Karpas-422 (cell line): Measurements from ENCODE around the gene PLEKHA5. TPM values are rescaled to one million over a fixed set of nuclear protein-coding genes. Genes with fewer than 3 reads are reported as not detected.
"Not testable (repeated sequence)": the region's sequence is repeated elsewhere in the genome, so short reads cannot be mapped to it uniquely, and the experiment has no call there.

Experiments
- DNase-seq: peaks from one replicate; pipeline ENCODE4 v3.0.0-alpha.2; 2015
- H2AFZ ChIP-seq: fragments of 200-600 bp; sonication (generic); 2 replicates; pipeline ENCODE4 v1.6.1; 2014; ENCODE audit warnings: antibody characterized with exemption, low read length, mixed read lengths
- H3K27ac ChIP-seq: fragments of 200-600 bp; sonication (generic); 2 replicates; pipeline ENCODE4 v1.5.1; 2014; ENCODE audit warnings: mild to moderate bottlenecking, low read length, moderate library complexity
- H3K27me3 ChIP-seq: fragments of 200-600 bp; sonication (generic); 2 replicates; pipeline ENCODE4 v1.6.1; 2014; ENCODE audit warnings: low read length, mixed read lengths
- H3K36me3 ChIP-seq: fragments of 200-600 bp; sonication (generic); 2 replicates; pipeline ENCODE4 v1.6.1; 2014; ENCODE audit warnings: low read length, mixed read lengths; ENCODE audit not compliant: insufficient read depth
- H3K4me1 ChIP-seq: fragments of 200-600 bp; sonication (generic); 2 replicates; pipeline ENCODE4 v1.6.1; 2014; ENCODE audit warnings: mild to moderate bottlenecking, low read length, mixed read lengths
- H3K4me2 ChIP-seq: fragments of 200-600 bp; sonication (generic); 2 replicates; pipeline ENCODE4 v1.6.1; 2014; ENCODE audit warnings: low read length, low read depth, mild to moderate bottlenecking; ENCODE audit not compliant: poor library complexity, severe bottlenecking
- H3K4me3 ChIP-seq: fragments of 200-600 bp; sonication (generic); 2 replicates; pipeline ENCODE4 v1.5.1; 2014; ENCODE audit warnings: mild to moderate bottlenecking, antibody characterized with exemption, low read length, mixed read lengths
- H3K79me2 ChIP-seq: fragments of 200-600 bp; sonication (generic); 2 replicates; pipeline ENCODE4 v1.6.1; 2014; ENCODE audit warnings: mild to moderate bottlenecking, low read length, mixed read lengths
- H3K9ac ChIP-seq: fragments of 200-600 bp; sonication (generic); 2 replicates; pipeline ENCODE4 v1.6.0; 2014; ENCODE audit warnings: low read length
- H3K9me2 ChIP-seq: fragments of 200-600 bp; sonication (generic), shearing (Covaris generic); replicated peaks from 2 replicates; pipeline ENCODE4 v1.6.0; 2014; ENCODE audit warnings: mild to moderate bottlenecking, low read length, moderate library complexity; ENCODE audit not compliant: insufficient read depth
- H3K9me3 ChIP-seq: fragments of 300-700, 200-600 bp; sonication (generic); 2 replicates; pipeline ENCODE4 v1.6.1; 2014; ENCODE audit warnings: low read length, mixed read lengths
- H4K20me1 ChIP-seq: fragments of 200-600 bp; sonication (generic); 2 replicates; pipeline ENCODE4 v1.6.1; 2014; ENCODE audit warnings: mild to moderate bottlenecking, antibody characterized with exemption, low read length, low read depth; ENCODE audit not compliant: insufficient read depth
- total RNA-seq: library from RNA; depleted of rRNA; stranded (reverse); fragments of >200 nt; shearing (Covaris generic); gene quantifications from 2 replicates; pipeline ENCODE4 v1.2.3, GENCODE V29; 2014; ENCODE audit warnings: low replicate concordance

Gene PLEKHA5
- total RNA-seq, 1 experiment from 2014 or later: 189 TPM

GRCh38 chr12:19166387-19166786 is 36.9 kb downstream of the PLEKHA5 start:
- H4K20me1 ChIP-seq: no peaks in the 10 kb centered on the region
- no peaks in the 10 kb centered on the region for H3K9me3 ChIP-seq
- no peaks in the 10 kb centered on the region for H3K4me1 ChIP-seq
- H2AFZ ChIP-seq: no peak overlapping the region
- H3K4me2 ChIP-seq: no peak overlapping the region
- H3K4me3 ChIP-seq: no peak overlapping the region
- H3K27ac ChIP-seq: no peak overlapping the region
- H3K79me2 ChIP-seq: no peaks in the 10 kb centered on the region
- no peak for DNase-seq
- no peaks in the 10 kb centered on the region for H3K27me3 ChIP-seq
- no peak overlapping the region for H3K9ac ChIP-seq
- H3K9me2 ChIP-seq: no peaks in the 10 kb centered on the region
- H3K36me3 ChIP-seq: no peaks in the 10 kb centered on the region

DNA sequence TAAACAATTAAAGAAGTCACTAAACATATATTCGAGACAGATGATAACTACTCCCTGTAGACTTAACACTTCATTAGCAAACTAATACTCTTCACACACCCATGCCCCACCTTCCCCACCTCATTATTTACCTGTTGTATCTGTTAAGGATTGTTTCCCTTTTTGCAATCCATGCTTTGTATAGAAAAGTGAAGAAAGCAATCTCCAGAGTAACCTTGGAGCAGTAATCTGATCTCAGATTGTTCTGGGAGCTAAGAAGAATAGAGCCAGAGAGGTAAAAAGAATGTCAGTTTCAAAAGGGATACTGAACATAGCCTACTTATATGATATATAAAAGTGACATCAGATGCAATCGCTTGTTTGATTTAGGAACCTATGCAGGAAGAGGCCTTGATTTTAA is 37.4 kb downstream of the PLEKHA5 start:
- Histone ChIP-seq H3K9me3 (no peaks in the 10 kb centered on the region), H3K36me3 (no peaks in the 10 kb centered on the region), H3K27ac (no peak overlapping the region)

DNA sequence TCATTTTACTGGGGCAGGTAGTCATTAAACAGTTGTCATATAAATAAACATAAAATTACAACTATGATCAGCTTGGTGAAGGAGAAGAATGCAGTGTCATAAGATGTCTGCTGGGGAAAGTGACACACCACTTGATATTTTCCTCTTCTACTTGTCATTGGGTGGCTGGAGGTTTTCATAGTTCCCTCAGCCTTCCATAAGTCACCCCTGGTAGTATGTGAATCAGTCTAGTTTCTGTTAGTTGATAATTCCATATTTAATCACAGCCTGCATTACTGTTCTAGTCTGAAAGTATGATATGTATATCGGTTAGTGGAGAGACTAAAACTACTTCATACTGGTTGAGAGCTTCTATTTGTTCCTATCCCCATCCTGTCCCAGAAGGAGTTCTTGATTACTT is 38.2 kb downstream of the PLEKHA5 start:
- H3K4me2 ChIP-seq: no peak overlapping the region
- no peak overlapping the region for H3K9ac ChIP-seq
- H3K9me3 ChIP-seq: no peaks in the 10 kb centered on the region
- H4K20me1 ChIP-seq: no peaks in the 10 kb centered on the region
- DNase-seq: no peak
- no peaks in the 10 kb centered on the region for H3K79me2 ChIP-seq
- H3K36me3 ChIP-seq: no peaks in the 10 kb centered on the region
- no peak overlapping the region for H3K27ac ChIP-seq
- H3K4me3 ChIP-seq: no peak overlapping the region
- H3K27me3 ChIP-seq: no peaks in the 10 kb centered on the region
- H2AFZ ChIP-seq: no peak overlapping the region
- no peaks in the 10 kb centered on the region for H3K9me2 ChIP-seq
- H3K4me1 ChIP-seq: no peaks in the 10 kb centered on the region

More for the DNA sequence above, 37.4 kb downstream of the PLEKHA5 start:
- no peaks in the 10 kb centered on the region for H4K20me1 ChIP-seq
- H3K9ac ChIP-seq: no peak overlapping the region
- H3K4me1 ChIP-seq: no peaks in the 10 kb centered on the region
- no peak overlapping the region for H3K4me2 ChIP-seq
- no peak for DNase-seq
- H3K9me2 ChIP-seq: no peaks in the 10 kb centered on the region
- no peaks in the 10 kb centered on the region for H3K79me2 ChIP-seq
- no peaks in the 10 kb centered on the region for H3K27me3 ChIP-seq
- H3K4me3 ChIP-seq: no peak overlapping the region
- no peak overlapping the region for H2AFZ ChIP-seq

GRCh38 chr12:19168644-19169043 is 39.1 kb downstream of the PLEKHA5 start:
- no peaks in the 10 kb centered on the region for H3K36me3 ChIP-seq
- H3K4me2 ChIP-seq: no peak overlapping the region
- H3K9me2 ChIP-seq: no peaks in the 10 kb centered on the region
- no peak overlapping the region for H2AFZ ChIP-seq
- H4K20me1 ChIP-seq: no peaks in the 10 kb centered on the region
- no peak overlapping the region for H3K4me3 ChIP-seq
- DNase-seq: no peak
- H3K9me3 ChIP-seq: no peaks in the 10 kb centered on the region
- no peak overlapping the region for H3K27ac ChIP-seq
- no peak overlapping the region for H3K9ac ChIP-seq
- H3K79me2 ChIP-seq: no peaks in the 10 kb centered on the region
- H3K27me3 ChIP-seq: no peaks in the 10 kb centered on the region
- no peaks in the 10 kb centered on the region for H3K4me1 ChIP-seq

DNA sequence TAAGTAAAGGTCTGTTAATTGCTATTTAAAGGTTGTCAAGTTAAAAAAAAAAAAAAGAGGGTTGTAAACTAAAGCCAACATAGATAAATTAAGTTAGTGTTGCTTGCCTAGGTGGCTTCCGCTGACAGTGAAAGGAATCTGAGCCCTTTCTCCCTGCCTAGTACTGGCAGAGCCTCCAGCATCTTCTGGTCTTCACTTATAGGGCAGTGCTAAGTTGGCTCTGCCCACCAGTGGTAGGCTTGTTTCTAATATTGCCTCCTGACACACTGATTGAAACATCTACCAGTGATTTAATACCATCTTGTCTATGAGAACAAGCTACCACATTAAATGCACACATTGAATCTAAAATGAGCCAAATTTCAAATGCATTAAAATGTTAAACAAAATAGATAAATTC is 39.7 kb downstream of the PLEKHA5 start:
- H4K20me1 ChIP-seq: no peaks in the 10 kb centered on the region
- H3K9ac ChIP-seq: no peak overlapping the region
- no peak overlapping the region for H3K4me3 ChIP-seq
- DNase-seq: no peak
- no peak overlapping the region for H3K4me2 ChIP-seq
- H3K9me2 ChIP-seq: no peaks in the 10 kb centered on the region
- H2AFZ ChIP-seq: no peak overlapping the region
- no peaks in the 10 kb centered on the region for H3K9me3 ChIP-seq
- no peaks in the 10 kb centered on the region for H3K27me3 ChIP-seq
- no peaks in the 10 kb centered on the region for H3K4me1 ChIP-seq
- no peaks in the 10 kb centered on the region for H3K36me3 ChIP-seq
- no peak overlapping the region for H3K27ac ChIP-seq
- H3K79me2 ChIP-seq: no peaks in the 10 kb centered on the region

GRCh38 chr12:19170286-19170685 is 40.8 kb downstream of the PLEKHA5 start:
- not testable (repeated sequence) for H3K4me2 ChIP-seq, H4K20me1 ChIP-seq, H3K79me2 ChIP-seq, H3K9me2 ChIP-seq, H2AFZ ChIP-seq, H3K36me3 ChIP-seq, H3K4me3 ChIP-seq, H3K4me1 ChIP-seq, H3K9ac ChIP-seq, H3K9me3 ChIP-seq, H3K27ac ChIP-seq, DNase-seq, H3K27me3 ChIP-seq

- H3K9ac ChIP-seq: no peak overlapping the region
- H3K36me3 ChIP-seq: no peaks in the 10 kb centered on the region
- H3K9me3 ChIP-seq: no peaks in the 10 kb centered on the region
- H3K27ac ChIP-seq: no peak overlapping the region
- H3K4me3 ChIP-seq: no peak overlapping the region
- no peak overlapping the region for H2AFZ ChIP-seq
- no peak overlapping the region for H3K4me2 ChIP-seq
- H3K4me1 ChIP-seq: no peaks in the 10 kb centered on the region
- no peaks in the 10 kb centered on the region for H3K79me2 ChIP-seq
- no peak for DNase-seq
- H3K9me2 ChIP-seq: no peaks in the 10 kb centered on the region
- H3K27me3 ChIP-seq: no peaks in the 10 kb centered on the region
- H4K20me1 ChIP-seq: no peaks in the 10 kb centered on the region
These were observed 42.2 kb downstream of the PLEKHA5 start for GRCh38 chr12:19171731-19172130.

DNA sequence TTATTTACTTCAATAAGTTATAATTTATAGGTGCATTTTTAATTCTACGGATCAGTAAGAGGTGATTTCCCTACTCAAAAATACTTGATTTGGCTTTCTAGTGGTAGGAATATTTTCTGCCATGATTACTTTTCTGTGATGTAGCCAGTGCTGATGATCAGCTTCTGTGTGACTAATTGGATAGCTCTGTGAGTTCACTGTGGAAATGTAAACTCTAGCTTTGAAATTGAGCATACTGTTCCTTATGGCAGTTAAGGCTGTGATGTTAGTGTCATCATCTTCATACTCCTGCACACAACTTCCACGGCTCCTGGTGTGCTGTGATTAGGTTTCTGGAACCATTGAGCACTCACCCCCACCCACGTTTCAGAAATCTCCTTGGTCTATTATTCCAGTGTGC is 48.2 kb downstream of the PLEKHA5 start:
- Histone ChIP-seq H3K36me3 (no peaks in the 10 kb centered on the region), H3K9me2 (no peaks in the 10 kb centered on the region), H3K4me1 (peaks cover 7% of the 10 kb centered on the region), H3K79me2 (no peaks in the 10 kb centered on the region), H3K27me3 (no peaks in the 10 kb centered on the region), H3K4me3 (no peak overlapping the region), H2AFZ (no peak overlapping the region), H4K20me1 (no peaks in the 10 kb centered on the region), H3K4me2 (no peak overlapping the region), H3K9me3 (no peaks in the 10 kb centered on the region), H3K27ac (no peak overlapping the region), H3K9ac (no peak overlapping the region)
- no peak for DNase-seq

- Histone ChIP-seq H4K20me1 (no peaks in the 10 kb centered on the region), H3K36me3 (no peaks in the 10 kb centered on the region), H3K4me1 (peaks cover 13% of the 10 kb centered on the region), H3K9me3 (no peaks in the 10 kb centered on the region), H2AFZ (no peak overlapping the region), H3K4me3 (no peak overlapping the region), H3K4me2 (no peak overlapping the region), H3K79me2 (no peaks in the 10 kb centered on the region), H3K27ac (no peak overlapping the region), H3K9ac (no peak overlapping the region), H3K27me3 (no peaks in the 10 kb centered on the region), H3K9me2 (no peaks in the 10 kb centered on the region)
- DNase-seq: no peak
These were observed 50.5 kb downstream of the PLEKHA5 start for GRCh38 chr12:19179986-19180385.
